ENCODE results near the gene STX7.

STX7 gene

DNA sequence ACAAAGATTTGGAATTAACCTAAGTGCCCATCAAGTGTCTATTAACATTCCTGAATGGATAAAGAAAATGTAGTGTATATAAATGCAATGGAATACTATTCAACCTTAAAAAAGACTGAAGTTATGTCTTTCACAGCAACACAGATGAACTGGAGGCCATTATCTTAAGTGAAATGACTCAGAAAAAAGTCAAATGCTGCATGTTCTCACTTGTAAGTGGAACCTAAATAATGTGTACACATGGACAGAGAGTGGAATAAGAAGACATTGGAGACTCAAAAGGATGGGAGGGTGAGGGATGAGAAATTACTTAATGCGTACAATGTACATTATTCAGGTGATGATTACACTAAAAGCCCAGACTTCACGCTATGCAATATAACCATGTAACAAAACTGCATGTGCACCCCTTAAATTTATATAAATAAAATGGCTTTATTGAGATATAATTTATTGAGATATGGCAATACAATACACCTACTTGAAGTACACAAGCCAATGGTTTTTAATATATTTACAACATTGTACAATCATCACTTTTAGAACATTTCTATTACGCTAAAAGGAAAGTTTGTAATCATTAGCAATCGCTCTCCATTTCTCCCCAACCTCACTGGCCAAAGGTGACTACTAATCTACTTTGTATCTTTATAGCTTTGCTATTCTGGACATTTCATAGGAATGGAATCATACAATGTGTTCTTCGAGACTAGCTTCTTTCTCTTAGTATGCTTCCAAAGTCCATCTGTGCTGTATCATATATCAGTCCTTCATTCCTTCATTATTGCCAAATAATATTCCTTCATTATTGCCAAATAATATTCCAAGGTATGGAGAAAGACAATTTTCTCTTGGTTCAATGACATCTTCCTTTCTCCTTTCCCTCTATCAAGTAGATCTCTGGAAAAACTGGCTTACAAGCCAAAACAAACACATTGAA is 5.8 kb downstream of the STX7 start:
- no peak for DNase-seq (ENCODE audit: low spot score)

DNA sequence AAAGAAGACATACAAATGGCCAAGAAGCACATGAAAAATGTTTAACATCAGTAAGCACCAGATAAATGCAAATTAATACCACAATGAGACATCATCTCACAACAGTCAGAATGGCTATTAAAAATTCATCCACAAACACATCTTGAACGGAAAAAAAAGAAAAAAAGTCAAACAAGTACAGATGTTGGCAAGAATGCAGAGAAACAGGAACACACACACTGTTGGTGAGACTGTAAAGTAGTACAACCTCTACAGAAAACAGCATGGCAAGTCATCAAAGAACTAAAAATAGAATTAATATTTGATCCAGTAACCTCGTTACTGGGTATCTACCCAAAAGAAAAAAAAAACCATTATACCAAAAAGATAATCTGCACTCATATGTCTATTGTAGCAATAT is 6.5 kb downstream of the STX7 start:
- DNase-seq (ENCODE audit: low spot score) = no peak

DNA sequence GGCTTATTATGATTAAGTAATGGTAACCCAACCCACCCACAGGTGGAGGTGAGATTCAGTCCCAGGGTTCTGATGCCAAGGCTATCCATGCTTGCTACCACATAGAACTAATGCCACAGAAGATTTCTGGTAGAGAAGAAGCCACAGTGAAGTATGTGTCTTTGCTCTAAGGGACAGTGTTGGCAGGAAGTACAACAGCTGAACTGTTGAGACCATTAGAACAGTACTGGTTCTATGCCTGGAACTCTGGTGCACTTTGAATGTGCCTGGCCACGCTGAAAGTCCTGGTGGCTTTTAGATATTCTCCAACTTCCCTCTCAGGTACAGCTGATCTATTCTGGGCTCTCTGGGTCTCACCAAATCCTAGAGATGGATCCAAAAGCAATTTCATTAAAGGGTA is 7.8 kb downstream of the STX7 start:
- no peak for DNase-seq (ENCODE audit: low spot score)

DNA sequence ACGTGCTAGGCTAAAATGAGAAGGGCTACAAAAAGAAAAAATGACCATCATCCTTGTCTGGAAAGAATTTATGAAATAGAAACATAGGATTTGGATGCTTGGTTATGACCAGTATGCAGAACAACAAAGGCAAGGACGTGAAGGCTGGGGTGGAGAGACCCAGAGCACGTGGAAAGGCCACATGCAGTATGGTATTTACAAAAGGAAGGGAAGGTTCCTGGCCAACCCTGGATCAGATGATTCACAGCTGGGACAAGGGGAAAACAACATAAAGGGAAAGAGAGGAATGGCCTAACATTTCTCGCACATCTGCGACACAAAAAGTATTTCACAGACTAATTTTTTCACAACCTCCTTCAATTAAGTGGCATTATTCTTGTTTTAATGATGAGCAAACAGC is 8.2 kb downstream of the STX7 start:
- no peak for DNase-seq (ENCODE audit: low spot score)

DNA sequence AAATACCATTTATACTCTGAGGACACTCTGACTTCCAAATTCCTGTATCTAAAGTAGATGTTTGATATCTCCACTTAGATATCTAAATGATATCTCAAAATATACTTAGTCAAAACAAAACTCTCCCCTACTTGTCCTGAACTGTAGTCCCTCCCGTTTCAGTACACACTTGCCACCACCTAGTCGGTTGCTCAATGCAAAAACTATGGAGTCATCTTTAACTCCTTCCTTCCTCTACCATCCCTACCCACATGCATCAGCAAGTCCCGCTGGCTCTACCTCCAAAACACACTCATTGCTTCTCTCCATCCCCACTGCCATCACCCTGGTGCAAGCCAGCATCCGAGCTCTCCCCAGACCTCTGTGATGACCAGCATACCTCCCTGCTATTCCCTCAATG is 13.2 kb downstream of the STX7 start:
- no peak for DNase-seq (ENCODE audit: low spot score)

DNA sequence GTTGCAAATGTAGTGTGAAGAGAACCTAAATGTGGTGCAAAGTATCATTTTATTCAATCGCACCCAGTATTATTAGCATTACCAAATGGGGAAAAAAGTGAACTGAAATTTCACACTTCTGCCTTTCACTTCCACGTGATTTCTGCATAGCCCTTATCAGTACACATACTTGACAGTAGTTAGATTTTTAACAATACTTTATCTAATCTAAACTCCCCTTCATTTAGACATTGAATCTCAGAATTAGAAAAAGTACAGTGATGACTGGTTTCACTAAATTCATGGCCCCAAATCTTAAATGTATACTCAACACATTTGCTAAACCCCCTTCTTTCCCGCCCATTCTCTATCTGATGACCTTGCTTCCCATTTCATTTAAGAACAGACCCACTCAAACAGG is 14.3 kb downstream of the STX7 start:
- DNase-seq (ENCODE audit: low spot score) = no peak

DNA sequence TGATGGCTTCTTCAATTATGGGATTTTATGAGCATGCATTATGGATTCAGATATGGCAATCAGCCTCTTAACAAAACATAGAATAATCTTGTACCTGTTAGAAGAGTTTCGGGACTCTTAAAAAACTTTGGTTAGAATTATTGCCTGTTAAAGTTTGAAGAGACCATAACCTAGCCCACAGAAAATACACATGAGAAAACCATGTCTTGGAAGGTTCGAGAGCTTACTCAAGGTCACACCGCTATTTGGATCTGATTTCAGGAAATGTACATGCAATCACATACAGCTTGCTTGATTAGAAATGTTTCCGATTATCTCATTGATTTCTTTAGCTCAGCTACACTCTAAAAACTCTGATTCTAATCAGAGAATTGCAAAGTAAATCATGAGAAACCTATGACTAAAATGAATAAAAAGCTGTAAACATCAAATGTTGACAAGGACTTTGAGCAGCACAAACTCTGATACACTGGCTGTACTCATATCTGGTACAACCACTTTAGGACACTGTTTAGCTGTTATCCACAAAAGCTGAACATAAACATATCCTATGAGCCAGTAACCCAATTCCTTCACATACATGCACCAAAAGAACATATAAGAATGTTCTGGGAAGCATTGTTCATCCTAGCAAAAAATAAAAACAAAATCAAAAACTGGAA is 16.3 kb downstream of the STX7 start:
- DNase-seq (ENCODE audit: low spot score) = no peak

DNA sequence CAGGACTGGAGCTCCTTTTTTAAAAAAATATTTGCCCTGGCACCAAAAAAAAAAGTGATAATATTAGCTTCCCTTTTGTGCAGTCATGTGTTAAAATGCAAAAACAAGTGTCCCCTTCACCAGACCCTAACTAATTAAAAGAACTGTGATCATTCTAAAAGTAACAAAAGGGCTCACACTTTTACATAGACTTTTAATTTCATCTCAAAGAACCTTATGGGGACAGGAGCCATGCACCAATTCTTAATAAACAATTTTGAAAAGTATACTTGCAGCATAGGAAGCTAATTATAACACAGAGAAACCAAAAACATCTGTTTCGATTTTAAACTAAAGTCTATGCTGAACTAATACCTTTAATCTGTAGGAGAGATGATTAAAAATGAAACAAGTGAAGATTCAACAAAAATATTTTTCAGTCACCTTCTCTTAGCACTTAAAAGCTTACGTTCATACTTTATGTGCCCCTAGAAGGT is 17.3 kb downstream of the STX7 start:
- no peak for DNase-seq (ENCODE audit: low spot score)

DNA sequence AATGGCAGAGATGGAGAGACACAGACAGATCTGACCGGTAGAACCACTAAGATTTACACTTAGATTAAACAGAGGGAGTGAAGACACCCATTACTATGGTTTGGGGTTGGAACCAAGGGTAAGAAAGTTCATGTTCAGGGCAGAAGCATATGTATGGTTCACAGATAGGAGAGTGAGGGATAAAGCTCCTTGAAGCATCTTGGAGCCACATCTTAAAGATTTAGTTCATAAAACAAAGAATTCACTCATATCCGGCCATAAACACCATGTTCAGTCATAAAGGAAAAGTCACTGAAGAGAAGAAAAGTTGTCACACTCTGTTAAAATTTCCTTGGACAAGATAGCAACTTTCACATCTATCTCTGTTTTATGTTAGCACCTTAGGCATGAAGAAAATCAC is 18.0 kb downstream of the STX7 start:
- no peak for DNase-seq (ENCODE audit: low spot score)

DNA sequence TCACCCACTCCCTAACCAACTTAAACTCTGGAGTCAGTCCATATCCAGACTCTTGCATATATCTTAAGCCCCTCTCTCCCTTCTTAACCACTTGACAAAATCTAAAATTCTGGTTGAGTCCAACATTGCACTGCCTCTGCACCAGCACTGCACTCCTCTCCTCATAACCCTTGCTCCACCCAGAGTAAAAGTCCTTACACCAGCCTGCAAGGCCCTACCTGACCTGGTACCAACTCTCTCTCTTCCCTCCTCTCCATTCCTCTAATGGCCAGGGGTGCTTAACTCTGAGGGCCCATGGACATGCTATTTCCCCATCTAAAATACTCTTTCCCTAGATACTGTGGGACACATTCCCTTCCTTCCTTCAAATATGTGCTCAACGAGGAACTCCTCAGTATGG is 21.0 kb downstream of the STX7 start:
- DNase-seq (ENCODE audit: low spot score) = no peak

DNA sequence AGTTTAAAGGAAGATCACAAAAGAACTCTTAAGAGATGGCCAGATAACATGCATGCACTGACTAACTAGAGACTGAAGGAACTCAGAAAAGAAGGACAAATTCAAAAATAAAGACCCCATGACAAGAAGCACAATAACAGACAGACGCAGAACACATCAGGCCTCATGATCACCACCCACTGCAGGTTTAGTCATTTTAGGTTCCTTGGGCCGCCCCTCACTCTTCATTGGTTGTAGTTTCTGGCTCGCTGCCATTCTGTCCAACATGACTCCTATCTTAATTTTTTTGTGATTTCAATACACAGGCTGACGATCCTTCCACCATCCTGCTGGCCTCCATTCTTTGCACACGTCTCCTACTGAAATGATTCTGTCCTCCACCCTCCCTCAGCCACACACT is 21.6 kb downstream of the STX7 start:
- DNase-seq (ENCODE audit: low spot score) = no peak

DNA sequence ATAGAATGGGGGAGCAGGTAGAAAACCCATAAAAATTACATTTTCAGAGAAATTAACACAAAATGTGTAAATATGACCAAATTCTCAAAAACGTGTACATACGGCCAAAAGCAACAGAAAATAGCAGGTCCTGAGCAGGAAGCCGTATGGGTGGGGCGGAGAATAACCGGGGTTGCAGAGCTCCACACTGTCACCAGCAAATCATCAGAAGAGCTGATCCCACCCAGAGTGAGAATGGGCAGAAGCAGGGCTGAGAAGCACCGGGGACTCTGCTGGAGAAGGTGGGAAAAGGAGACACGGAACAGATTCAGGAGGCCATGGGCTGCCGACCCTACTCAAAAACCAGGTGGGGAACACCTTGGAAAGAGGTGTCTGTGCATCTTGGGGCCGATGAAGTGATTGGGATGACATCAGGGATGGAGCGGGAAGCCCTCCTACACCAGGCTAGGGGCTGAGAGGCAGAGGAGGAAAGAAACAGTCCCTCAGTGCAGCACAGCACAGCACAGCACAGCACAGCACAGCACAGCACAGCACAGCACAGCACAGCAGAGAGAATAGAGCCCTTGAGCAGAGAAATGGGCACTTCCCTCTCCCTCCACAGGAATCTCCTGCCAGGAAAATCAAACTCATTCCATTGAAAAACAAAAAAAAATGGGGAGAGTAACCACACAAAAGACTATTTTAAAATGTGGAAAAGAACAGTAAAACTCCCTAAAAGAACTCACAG is 22.3 kb downstream of the STX7 start:
- DNase-seq (ENCODE audit: low spot score) = no peak

DNA sequence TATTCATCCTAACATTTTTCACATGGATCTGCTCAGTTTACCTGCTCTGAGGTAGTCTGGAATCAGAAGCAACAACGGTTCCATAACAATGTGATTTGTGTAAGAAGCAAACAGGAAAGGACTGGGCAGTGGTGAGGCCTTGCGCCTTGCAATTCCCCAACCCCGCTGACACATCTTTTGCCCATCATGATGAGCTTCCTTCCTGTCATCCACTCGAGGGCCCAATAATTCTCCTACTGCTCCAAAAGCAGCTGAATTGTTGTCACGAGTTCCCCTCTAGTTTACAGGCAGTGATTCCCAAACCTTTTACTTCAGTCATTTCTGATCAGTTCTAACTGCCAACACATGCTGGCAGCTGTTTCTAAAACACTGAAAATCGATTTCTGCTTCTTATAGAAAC is 22.9 kb downstream of the STX7 start:
- DNase-seq (ENCODE audit: low spot score) = no peak

DNA sequence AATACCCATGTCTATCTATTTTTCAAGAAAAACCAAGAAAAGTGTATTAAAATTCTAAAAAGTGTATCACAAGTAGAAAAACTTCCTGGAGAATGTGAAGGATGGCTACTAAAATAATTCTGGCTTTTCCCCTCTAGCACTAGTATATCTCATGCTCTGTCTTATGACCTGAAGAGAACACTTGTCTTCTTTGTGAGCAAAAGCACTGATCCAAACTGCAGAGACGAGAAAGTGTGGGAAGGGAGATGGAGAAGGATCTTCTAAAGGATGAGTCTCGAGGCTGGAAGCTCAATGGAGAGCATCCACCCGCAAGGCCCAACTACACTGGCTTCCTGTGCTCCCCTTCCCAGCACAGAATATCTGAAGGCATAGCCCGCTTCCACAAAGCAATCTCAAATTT is 23.5 kb downstream of the STX7 start:
- DNase-seq (ENCODE audit: low spot score) = no peak

DNA sequence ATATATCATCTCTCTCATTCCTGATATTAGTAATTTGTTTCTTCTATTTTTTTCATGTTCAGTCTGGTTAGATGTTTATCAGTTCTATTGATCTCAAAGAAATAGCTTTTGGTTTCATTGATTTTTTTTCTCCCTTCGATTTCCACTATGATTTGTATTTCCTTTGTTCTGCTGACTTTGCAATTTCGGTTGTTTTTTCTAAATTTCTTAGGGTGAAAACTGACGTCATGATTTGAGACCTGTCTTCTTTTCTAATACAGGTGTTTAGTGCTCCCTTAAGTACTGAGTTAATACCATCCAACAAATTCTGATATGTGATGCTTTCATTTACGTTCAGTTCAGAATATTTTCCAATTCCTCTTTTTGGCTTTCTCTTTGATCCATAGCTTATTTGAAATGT is 25.2 kb downstream of the STX7 start:
- DNase-seq (ENCODE audit: low spot score) = no peak

DNA sequence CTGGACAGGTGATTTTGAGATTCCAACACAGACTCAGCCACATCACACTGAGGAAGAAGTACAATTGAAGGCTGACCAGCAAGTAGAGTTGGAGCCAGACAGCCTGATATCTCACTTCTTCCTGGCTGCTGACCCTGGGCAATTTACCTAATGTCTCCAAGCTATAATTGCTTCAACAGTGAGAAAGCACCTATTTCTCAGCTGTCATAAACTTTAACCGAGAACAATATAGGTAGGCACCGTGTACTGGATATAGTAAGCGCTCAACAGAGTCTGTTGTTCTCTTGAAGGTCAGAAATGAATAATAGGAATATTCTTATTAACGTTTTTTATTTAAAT is 28.3 kb downstream of the STX7 start:
- no peak for DNase-seq (ENCODE audit: low spot score)

DNA sequence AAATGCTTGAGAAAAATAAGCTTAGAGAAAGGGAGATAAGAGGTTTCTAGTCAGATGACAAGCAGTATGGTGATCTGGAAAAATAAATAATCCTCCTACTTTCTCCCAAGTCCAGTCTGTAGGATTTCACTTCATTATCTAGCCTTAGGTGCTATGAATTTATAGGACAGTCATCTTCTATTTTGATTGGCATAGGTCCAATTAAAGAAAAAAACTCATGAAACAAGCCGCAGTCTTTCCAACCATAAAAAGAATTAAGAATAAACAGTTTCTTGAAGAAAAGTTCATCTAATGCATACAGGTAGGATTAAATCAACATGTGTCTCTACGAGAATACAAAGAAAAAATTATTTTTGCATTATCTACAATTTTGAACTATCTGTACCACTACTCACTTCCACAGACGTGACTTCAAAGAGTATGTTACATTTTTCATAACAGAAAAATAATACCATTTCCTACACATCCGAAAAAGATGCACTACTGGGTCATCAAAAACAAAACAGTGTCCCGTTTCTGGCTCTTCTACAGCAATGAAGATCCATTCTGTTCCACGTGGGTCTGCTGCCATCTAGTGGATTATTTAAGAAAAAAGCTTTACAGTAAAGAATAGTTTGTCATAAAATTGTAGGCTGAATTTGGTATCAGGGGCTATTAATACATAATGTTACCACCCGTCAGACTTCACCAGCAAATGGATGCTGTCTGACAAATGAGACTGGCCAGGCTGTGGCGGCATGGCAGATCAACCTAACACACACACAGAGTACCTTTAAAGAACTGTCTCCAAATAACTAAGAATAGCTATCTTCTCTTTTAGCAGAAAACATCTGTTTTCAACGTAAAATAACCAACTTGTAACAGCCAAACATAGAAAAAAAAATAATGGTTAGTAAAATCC is 28.9 kb downstream of the STX7 start:
- DNase-seq (ENCODE audit: low spot score) = peak; percentile 83

DNA sequence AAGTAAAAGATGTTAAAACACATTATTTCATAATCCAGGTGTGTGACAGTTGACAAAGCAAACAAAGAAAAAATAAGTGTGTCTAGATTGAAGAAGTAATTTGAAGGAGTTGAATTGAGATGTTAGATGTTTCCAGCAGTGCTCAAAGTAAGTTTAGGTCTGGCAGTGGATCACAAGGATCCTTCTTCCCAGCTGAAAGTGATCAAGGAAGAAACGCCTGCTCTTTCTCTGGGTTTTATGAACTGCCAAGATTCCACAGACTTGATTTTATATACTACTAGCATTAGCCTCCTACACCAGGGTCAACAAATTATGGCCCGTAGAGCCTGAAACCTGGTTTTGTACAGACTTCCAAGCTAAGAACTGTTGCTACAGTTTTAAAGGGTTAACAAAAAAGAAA is 30.3 kb downstream of the STX7 start:
- no peak for DNase-seq (ENCODE audit: low spot score)

DNA sequence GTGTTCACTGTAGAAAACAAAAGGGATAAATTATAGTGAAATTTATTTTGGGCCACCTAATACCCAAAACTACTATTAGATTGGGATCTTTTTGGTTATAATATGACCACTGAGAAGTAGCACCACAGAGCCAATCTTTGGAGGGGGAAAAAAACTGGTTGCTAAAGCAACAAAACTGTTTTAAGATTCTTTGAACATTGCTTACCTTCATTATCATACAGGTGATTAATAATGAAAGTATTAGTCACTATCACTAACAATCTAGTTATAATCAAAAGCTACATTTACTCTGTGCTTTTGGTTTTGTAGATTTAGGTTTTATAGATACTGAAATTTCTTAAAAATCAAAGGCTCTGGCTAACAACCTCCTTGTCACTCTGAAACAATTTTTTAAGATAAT is 31.7 kb downstream of the STX7 start:
- no peak for DNase-seq (ENCODE audit: low spot score)

DNA sequence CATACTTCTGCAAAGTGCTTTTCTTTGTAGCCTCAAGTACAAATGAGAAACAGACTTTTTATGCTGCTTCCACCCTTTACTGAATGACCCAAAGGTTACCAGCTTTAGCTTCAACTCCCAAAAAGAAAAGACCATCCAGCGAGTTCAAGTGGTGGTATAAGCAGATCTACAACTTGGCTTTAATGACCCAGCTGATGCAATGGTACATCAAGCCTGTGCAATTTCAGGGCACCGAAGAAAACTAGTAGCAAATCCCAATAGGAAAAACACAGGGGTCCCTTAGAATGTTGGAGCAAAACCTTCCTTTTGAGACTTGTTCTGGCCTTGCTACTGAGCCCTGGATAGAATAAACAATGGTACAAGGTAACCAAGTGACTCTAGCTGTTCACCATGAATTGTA is 33.8 kb downstream of the STX7 start:
- no peak for DNase-seq (ENCODE audit: low spot score)

DNA sequence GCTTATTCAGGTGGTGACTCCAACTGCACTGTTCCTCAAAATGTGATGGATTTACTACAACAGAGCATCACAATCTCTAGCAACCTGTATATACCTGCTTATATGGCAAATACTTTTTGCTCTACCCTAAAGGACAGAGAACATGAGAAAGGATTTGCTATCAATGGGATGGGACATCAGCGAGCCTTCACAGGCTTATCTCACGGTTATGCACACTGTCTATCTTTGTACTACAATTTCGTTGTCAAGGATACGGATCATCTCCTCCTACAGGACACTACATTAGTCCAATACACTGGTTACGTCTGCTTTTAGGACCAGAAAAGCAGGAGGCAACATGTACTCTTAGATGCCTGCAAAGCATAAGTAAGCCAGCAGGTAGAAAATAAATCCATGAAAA is 34.2 kb downstream of the STX7 start:
- no peak for DNase-seq (ENCODE audit: low spot score)

DNA sequence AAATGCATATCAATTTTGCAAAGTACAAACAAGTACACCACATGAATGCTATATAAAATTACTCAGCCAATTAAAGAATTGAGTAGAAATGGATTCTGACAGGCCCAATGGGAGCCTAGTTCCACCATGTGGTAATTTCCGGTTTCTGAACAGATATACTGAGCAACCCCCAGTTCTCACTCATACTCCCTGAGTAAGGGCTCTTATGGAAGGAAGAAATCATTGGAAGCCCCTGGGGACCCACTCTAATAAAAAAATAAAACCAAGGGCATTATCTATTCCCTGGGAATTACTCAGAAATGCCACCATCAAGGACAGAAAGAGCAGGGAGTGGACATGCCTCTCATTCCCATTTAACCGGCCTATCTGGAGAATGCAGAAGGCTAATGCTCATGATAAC is 34.6 kb downstream of the STX7 start:
- no peak for DNase-seq (ENCODE audit: low spot score)
